H1 (cell line): ENCODE measurements around the gene EPHB1. TPM values are rescaled to one million over a fixed set of nuclear protein-coding genes. Genes with fewer than 3 reads are reported as not detected.

Experiments
- CTCF ChIA-PET: fragments of 300-600 bp; sonication (Branson Sonifier 250); formaldehyde crosslinking; loops from one replicate; lab custom pipeline; 2021; ENCODE audit not compliant: partially characterized antibody; lab: Charles Lee
- POLR2A ChIA-PET: fragments of 300-600 bp; sonication (Branson Sonifier 250); formaldehyde crosslinking; loops from one replicate; lab custom pipeline; 2021; ENCODE audit warnings: inconsistent platforms; ENCODE audit not compliant: partially characterized antibody; lab: Charles Lee
- DNase-seq, 2 experiments: peaks; one replicate each; pipeline versions ENCODE4 v3.0.0 to v3.0.0-alpha.2; 2010 to 2022; ENCODE audit warnings: low spot score in 2 of 2, low read depth in 1 of 2, mixed read lengths in 1 of 2
- FAIRE-seq: peaks from 2 replicates; lab custom pipeline; 2011; peaks lifted over from hg19 to GRCh38; lab: Jason Lieb, UNC
- H2AFZ ChIP-seq: 2 replicates; pipeline ENCODE4 v1.8.1; 2012; ENCODE audit warnings: low read length, inconsistent platforms
- H2AK5ac ChIP-seq: 2 replicates; pipeline ENCODE4 v1.6.1; 2013; ENCODE audit warnings: low read depth, low read length
- H2BK120ac ChIP-seq: replicated peaks from 2 replicates; pipeline ENCODE3; 2013; ENCODE audit warnings: low read depth, low read length, inconsistent platforms
- H2BK12ac ChIP-seq: 2 replicates; pipeline ENCODE4 v1.6.1; 2013; ENCODE audit warnings: low read depth, low read length
- H2BK15ac ChIP-seq: 2 replicates; pipeline ENCODE4 v1.6.1; 2013; ENCODE audit warnings: low read length
- H2BK20ac ChIP-seq: 2 replicates; pipeline ENCODE4 v1.6.1; 2013; ENCODE audit warnings: low read length
- H2BK5ac ChIP-seq: 2 replicates; pipeline ENCODE4 v1.6.1; 2013; ENCODE audit warnings: low read depth, low read length
- H3K14ac ChIP-seq: 2 replicates; pipeline ENCODE4 v1.6.1; 2013; ENCODE audit warnings: inconsistent platforms; ENCODE audit not compliant: insufficient read length
- H3K18ac ChIP-seq: 2 replicates; pipeline ENCODE4 v1.6.1; 2013; ENCODE audit warnings: low read length; ENCODE audit errors: extremely low read depth
- H3K23ac ChIP-seq: 2 replicates; pipeline ENCODE4 v1.6.1; 2013; ENCODE audit warnings: inconsistent platforms; ENCODE audit not compliant: insufficient read length
- H3K23me2 ChIP-seq: 2 replicates; pipeline ENCODE4 v1.6.1; 2013; ENCODE audit warnings: low read depth, low read length
- H3K27ac ChIP-seq: 2 replicates; pipeline ENCODE4 v1.6.1; 2011; ENCODE audit warnings: low read depth, low read length, inconsistent platforms
- H3K27me3 ChIP-seq, 4 experiments: replicated peaks in 1 of 4; 1 replicate in 1 of 4; 2 replicates in 3 of 4; pipeline versions ENCODE4 v1.6.1 to v1.8.1; 2011 to 2013; ENCODE audit warnings: low read length in 3 of 4, mild to moderate bottlenecking in 3 of 4, inconsistent platforms in 2 of 4, mixed read lengths in 2 of 4, moderate library complexity in 1 of 4; ENCODE audit not compliant: control insufficient read depth in 3 of 4, insufficient read depth in 3 of 4; ENCODE audit errors: extremely low read depth in 1 of 4
- H3K36me3 ChIP-seq, 4 experiments: 2 replicates each; pipeline versions ENCODE4 v1.6.1 to v1.8.1; 2011 to 2013; ENCODE audit warnings: mild to moderate bottlenecking in 4 of 4, low read length in 3 of 4, moderate library complexity in 2 of 4, control low read depth in 1 of 4, inconsistent platforms in 1 of 4; ENCODE audit not compliant: insufficient read depth in 4 of 4, control insufficient read depth in 2 of 4
- H3K4ac ChIP-seq: replicated peaks from 2 replicates; pipeline ENCODE3; 2013; ENCODE audit warnings: low read length, low read depth, mixed read lengths, inconsistent platforms; ENCODE audit not compliant: insufficient read length
- H3K4me1 ChIP-seq, 4 experiments: replicated peaks in 1 of 4; 1 replicate in 1 of 4; 2 replicates in 3 of 4; pipeline versions ENCODE4 v1.6.1 to v1.8.1; 2011 to 2013; ENCODE audit warnings: low read length in 3 of 4, inconsistent platforms in 2 of 4, mixed read lengths in 1 of 4; ENCODE audit not compliant: insufficient read depth in 4 of 4, control insufficient read depth in 3 of 4
- H3K4me2 ChIP-seq, 2 experiments: 2 replicates each; pipeline versions ENCODE4 v1.6.1 to v1.8.1; 2011 to 2013; ENCODE audit warnings: low read depth in 2 of 2, low read length in 2 of 2, control low read depth in 1 of 2, inconsistent platforms in 1 of 2, mild to moderate bottlenecking in 1 of 2; ENCODE audit not compliant: insufficient read depth in 1 of 2
- H3K4me3 ChIP-seq, 4 experiments: fragments of 200-600, 300-600 bp in 1 of 4; sonication (generic), shearing (Covaris generic), sonication (Bioruptor Twin) in 1 of 4; 2 replicates each; pipeline versions ENCODE4 v1.5.1 to v1.8.1; 2011 to 2016; ENCODE audit warnings: low read length in 4 of 4, low read depth in 3 of 4, control low read depth in 2 of 4, inconsistent platforms in 2 of 4, mild to moderate bottlenecking in 2 of 4, mixed read lengths in 1 of 4, moderate library complexity in 1 of 4; ENCODE audit not compliant: insufficient read depth in 2 of 4; ENCODE audit errors: extremely low read depth in 1 of 4
- H3K56ac ChIP-seq: replicated peaks from 2 replicates; pipeline ENCODE3; 2013; ENCODE audit warnings: low read depth, mild to moderate bottlenecking, mixed read lengths, low read length, inconsistent platforms; ENCODE audit not compliant: insufficient read length
- H3K79me1 ChIP-seq: 2 replicates; pipeline ENCODE4 v1.6.1; 2013; ENCODE audit warnings: low read depth, low read length, control low read depth
- H3K79me2 ChIP-seq, 2 experiments: 2 replicates each; pipeline versions ENCODE4 v1.6.1 to v1.8.1; 2012 to 2013; ENCODE audit warnings: low read length in 2 of 2, mild to moderate bottlenecking in 2 of 2, inconsistent platforms in 1 of 2; ENCODE audit not compliant: insufficient read depth in 2 of 2, control insufficient read depth in 1 of 2
- H3K9ac ChIP-seq, 4 experiments: replicated peaks in 1 of 4; 1 replicate in 1 of 4; 2 replicates in 3 of 4; pipeline versions ENCODE4 v1.6.1 to v1.8.1; 2011 to 2013; ENCODE audit warnings: low read depth in 3 of 4, low read length in 3 of 4, control low read depth in 2 of 4, mild to moderate bottlenecking in 2 of 4, moderate library complexity in 2 of 4, inconsistent platforms in 1 of 4; ENCODE audit errors: extremely low read depth in 1 of 4
- H3K9me3 ChIP-seq, 2 experiments: 2 replicates each; pipeline versions ENCODE4 v1.6.1 to v1.8.1; 2012 to 2013; ENCODE audit warnings: mild to moderate bottlenecking in 2 of 2, moderate library complexity in 2 of 2, control low read depth in 1 of 2, inconsistent platforms in 1 of 2, low read depth in 1 of 2, low read length in 1 of 2, mixed read lengths in 1 of 2; ENCODE audit not compliant: insufficient read depth in 2 of 2
- H4K20me1 ChIP-seq, 2 experiments: replicated peaks in 1 of 2; 2 replicates each; pipeline versions ENCODE3 to v1.8.1; 2011 to 2013; ENCODE audit warnings: inconsistent platforms in 2 of 2, low read length in 2 of 2, mild to moderate bottlenecking in 1 of 2; ENCODE audit not compliant: insufficient read depth in 2 of 2, control insufficient read depth in 1 of 2
- H4K5ac ChIP-seq: 2 replicates; pipeline ENCODE4 v1.6.1; 2013; ENCODE audit warnings: low read length, low read depth, mixed read lengths, inconsistent platforms; ENCODE audit not compliant: insufficient read length
- H4K8ac ChIP-seq: 2 replicates; pipeline ENCODE4 v1.8.0; 2013; ENCODE audit warnings: mild to moderate bottlenecking, moderate library complexity, low read length, inconsistent platforms; ENCODE audit not compliant: insufficient read depth; ENCODE audit errors: extremely low read depth
- H4K91ac ChIP-seq: replicated peaks from 2 replicates; pipeline ENCODE3; 2013; ENCODE audit warnings: low read length, mixed read lengths, inconsistent platforms; ENCODE audit not compliant: insufficient read length
- RAD21 ChIP-seq, 2 experiments: IDR thresholded peaks in 1 of 2; conservative IDR thresholded peaks in 1 of 2; 2 replicates each; pipeline ENCODE4 v1.6.1; 2011; ENCODE audit warnings: low read depth in 2 of 2, low read length in 2 of 2, improper control_type of control experiment in 1 of 2, inconsistent platforms in 1 of 2, mild to moderate bottlenecking in 1 of 2, moderate library complexity in 1 of 2
- SP2 ChIP-seq: IDR thresholded peaks from 2 replicates; pipeline ENCODE4 v1.6.1; 2012; ENCODE audit warnings: mild to moderate bottlenecking, low read length, inconsistent platforms
- WGBS, 2 experiments: shearing (Covaris generic) in 1 of 2; methylation state at CpG; one replicate each; pipeline versions ENCODE4 v1.1.6 to v1.1.7; 2013 to 2015; ENCODE audit warnings: low lambda C conversion rate in 2 of 2, mixed read lengths in 2 of 2, inconsistent platforms in 1 of 2, low coverage in 1 of 2, missing lambda C conversion rate in 1 of 2; ENCODE audit not compliant: insufficient replicate concordance in 2 of 2, insufficient coverage in 1 of 2, insufficient read length in 1 of 2; ENCODE audit errors: extremely low coverage in 1 of 2, missing lambda C conversion rate in 1 of 2; 5-methylcytosine and 5-hydroxymethylcytosine counted together
- polyA plus RNA-seq, 7 experiments: library from polyadenylated mRNA; depleted of rRNA in 3 of 7; stranded (reverse) in 5 of 7; unstranded in 2 of 7; fragments of >200 nt in 5 of 7; fragments of 200-250 nt in 2 of 7; gene quantifications; 1 replicate in 5 of 7; 2 replicates in 1 of 7; 4 replicates in 1 of 7; pipeline versions ENCODE4 v1.2.1 to v1.2.3, GENCODE V29; 2011 to 2013; ENCODE audit warnings: missing spikeins in 2 of 7, mixed read lengths in 2 of 7
- total RNA-seq: library from RNA; stranded (reverse); fragmentation: NEBNext Ultra II Directional; extraction: Animal tissue kit (Norgen Biotek cat#: 25700); gene quantifications from 2 replicates; pipeline ENCODE4 v1.2.1, GENCODE V29; 2021
- TF ChIP-seq, protein P1 (sequence below), 3 experiments: IDR thresholded peaks; 1 replicate in 2 of 3; 2 replicates in 1 of 3; pipeline versions ENCODE4 v1.5.1 to v1.6.1; 2011; ENCODE audit warnings: low read length in 3 of 3, mild to moderate bottlenecking in 3 of 3, inconsistent platforms in 2 of 3, low read depth in 1 of 3, moderate library complexity in 1 of 3; ENCODE audit not compliant: insufficient read depth in 1 of 3; ENCODE audit errors: control extremely low read depth in 1 of 3

EPHB1 gene
- total and polyA plus RNA-seq, 2 of the 8 experiments (the other 6 are each of a cell fraction or from before 2014, with no cell fraction given) = 3.5 to 5.9 TPM

DNA sequence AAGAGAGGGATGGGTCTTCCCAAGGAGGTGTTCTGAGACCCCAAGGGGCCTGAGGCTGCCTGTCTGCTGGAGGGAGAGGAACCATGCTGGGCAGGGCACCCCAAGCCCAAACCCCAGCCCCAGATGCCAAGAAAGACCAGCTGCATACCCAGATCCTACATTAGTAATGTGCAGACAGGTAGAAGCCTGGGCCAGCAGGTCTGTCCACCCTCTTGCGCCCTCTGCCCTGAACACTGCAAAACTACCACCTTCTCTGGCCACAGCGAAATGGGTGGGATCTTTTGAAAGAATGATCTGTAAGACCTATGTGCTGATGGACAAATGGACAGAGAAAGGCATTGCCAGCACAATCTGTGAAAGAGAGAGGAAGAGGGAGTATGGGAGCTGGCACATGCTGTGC lies 283.2 kb downstream of the EPHB1 start:
- ChIA-PET CTCF (interaction anchor here (0.8 to 1.7 kb wide), 10 partner anchors 9 to 284 kb away, joined by 3 to 5 read pairs (median 3); no protein-coding TSS in a partner anchor), POLR2A (no interaction called here)
- no peak overlapping the region for H3K4me2 ChIP-seq
- no peak overlapping the region for H3K4ac ChIP-seq
- no peaks in the 10 kb centered on the region for H3K23me2 ChIP-seq
- H2AK5ac ChIP-seq = no peak overlapping the region
- H2AFZ ChIP-seq = no peak overlapping the region
- H3K79me2 ChIP-seq = no peaks in the 10 kb centered on the region
- no peak overlapping the region for H4K5ac ChIP-seq
- H3K9me3 ChIP-seq = peaks cover 3 to 6% of the 10 kb centered on the region in 2 experiments; a peak in 2 of 4 replicates
- no peak overlapping the region for H3K9ac ChIP-seq
- no peak overlapping the region for H2BK20ac ChIP-seq
- H3K14ac ChIP-seq = no peak overlapping the region
- no peak overlapping the region for H2BK12ac ChIP-seq
- no peak overlapping the region for H3K18ac ChIP-seq
- H2BK120ac ChIP-seq = no peak overlapping the region
- no peak overlapping the region; the same call in 1 of the 2 replicates for H4K8ac ChIP-seq
- no peak overlapping the region for H3K23ac ChIP-seq
- H4K20me1 ChIP-seq = no peaks in the 10 kb centered on the region
- H2BK5ac ChIP-seq = no peak overlapping the region
- H3K27ac ChIP-seq = no peak overlapping the region
- H3K36me3 ChIP-seq = no peaks in the 10 kb centered on the region
- no peak overlapping the region for H3K4me3 ChIP-seq
- H2BK15ac ChIP-seq = no peak overlapping the region
- H3K79me1 ChIP-seq = no peaks in the 10 kb centered on the region
- FAIRE-seq (no peak), DNase-seq (no peak)
- no peaks in the 10 kb centered on the region for H3K27me3 ChIP-seq
- WGBS, 2 experiments = 92% methylated on average over 2 of the region's 2 CpGs; no CpG with 5 or more reads in 1 of the 2 experiments
- no peak overlapping the region for H3K56ac ChIP-seq
- peaks cover 0 to 4% (median 0%) of the 10 kb centered on the region in 4 experiments; a peak in 2 of 7 replicates for H3K4me1 ChIP-seq
- TF ChIP-seq, protein P1, sequence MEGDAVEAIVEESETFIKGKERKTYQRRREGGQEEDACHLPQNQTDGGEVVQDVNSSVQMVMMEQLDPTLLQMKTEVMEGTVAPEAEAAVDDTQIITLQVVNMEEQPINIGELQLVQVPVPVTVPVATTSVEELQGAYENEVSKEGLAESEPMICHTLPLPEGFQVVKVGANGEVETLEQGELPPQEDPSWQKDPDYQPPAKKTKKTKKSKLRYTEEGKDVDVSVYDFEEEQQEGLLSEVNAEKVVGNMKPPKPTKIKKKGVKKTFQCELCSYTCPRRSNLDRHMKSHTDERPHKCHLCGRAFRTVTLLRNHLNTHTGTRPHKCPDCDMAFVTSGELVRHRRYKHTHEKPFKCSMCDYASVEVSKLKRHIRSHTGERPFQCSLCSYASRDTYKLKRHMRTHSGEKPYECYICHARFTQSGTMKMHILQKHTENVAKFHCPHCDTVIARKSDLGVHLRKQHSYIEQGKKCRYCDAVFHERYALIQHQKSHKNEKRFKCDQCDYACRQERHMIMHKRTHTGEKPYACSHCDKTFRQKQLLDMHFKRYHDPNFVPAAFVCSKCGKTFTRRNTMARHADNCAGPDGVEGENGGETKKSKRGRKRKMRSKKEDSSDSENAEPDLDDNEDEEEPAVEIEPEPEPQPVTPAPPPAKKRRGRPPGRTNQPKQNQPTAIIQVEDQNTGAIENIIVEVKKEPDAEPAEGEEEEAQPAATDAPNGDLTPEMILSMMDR (IDR thresholded peaks at IDR 0.05; ENCODE audit: control extremely low read depth in 1 of 3, insufficient read depth in 1 of 3, low read depth in 1 of 3, low read length in 3 of 3) = peak; percentile 37 to 48 (median 44)
- TF ChIP-seq SP2 = no peak
- TF ChIP-seq RAD21 (IDR thresholded peaks at IDR 0.05 in 1 of 2, conservative IDR thresholded peaks at IDR 0.05 in 1 of 2; ENCODE audit: low read depth in 2 of 2, low read length in 2 of 2) = peak; percentile 58 to 65
- H4K91ac ChIP-seq = no peak overlapping the region
